Measurements from ENCODE around the gene MYZAP. TPM values are rescaled to one million over a fixed set of nuclear protein-coding genes. Genes with fewer than 3 reads are reported as not detected.

MYZAP gene
- total RNA-seq, 1 experiment from 2014 or later: 0.68 TPM

DNA sequence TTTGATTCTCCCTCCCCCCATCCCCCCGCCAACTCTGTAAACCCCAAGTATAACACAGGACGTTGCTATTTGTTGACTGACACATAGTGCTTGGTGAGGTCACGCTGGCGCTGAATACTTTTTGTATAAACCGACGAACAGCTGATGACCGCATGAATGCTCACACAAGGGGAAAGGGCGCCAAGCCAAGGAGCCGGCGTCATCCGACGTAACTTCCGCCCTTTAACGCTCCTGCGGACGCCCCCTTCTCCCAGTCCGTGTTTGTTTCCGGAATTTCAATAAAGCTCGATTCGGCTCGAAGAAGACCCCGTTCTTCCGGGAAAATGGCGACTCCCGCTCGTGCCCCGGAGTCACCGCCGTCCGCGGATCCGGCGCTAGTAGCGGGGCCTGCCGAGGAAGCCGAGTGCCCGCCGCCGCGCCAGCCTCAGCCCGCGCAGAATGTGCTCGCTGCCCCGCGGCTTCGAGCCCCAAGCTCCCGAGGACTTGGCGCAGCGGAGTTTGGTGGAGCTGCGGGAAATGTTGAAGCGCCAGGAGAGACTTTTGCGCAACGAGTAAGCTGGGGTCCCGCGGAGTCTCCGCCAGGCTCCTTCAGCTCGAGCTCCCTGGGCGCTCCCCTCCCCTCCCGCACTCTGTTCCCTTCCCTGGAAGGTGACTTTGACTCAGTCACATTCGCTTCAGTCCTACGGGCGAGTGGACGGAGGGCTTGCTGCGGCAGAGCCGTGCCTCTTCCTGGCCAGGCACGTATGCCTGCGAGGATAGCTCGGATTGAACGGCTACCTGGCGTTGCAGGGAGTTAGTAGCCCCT, 114.9 kb downstream of the MYZAP start, which contains the start of gene POLR2M (continued):
- TF ChIP-seq ATF6 (CRISPR knock-in tag; IDR thresholded peaks at IDR 0.05) (no peak), ZBTB21 (CRISPR knock-in tag; IDR thresholded peaks at IDR 0.05; ENCODE audit: borderline replicate concordance) (peak; percentile 67; the same call in 1 of the 2 replicates), SMAD3 (CRISPR knock-in tag; IDR thresholded peaks at IDR 0.05; ENCODE audit: borderline replicate concordance) (no peak; the same call in 1 of the 2 replicates), ZNF121 (CRISPR knock-in tag; IDR thresholded peaks at IDR 0.05) (no peak), ZNF396 (CRISPR knock-in tag; IDR thresholded peaks at IDR 0.05; ENCODE audit: borderline replicate concordance) (no peak), ESRRA (CRISPR knock-in tag; IDR thresholded peaks at IDR 0.05; ENCODE audit: borderline replicate concordance) (no peak; the same call in 1 of the 2 replicates), CREB1 (CRISPR knock-in tag; IDR thresholded peaks at IDR 0.05) (peak; percentile 89; the same call in 1 of the 2 replicates), RORB (CRISPR knock-in tag; IDR thresholded peaks at IDR 0.05) (no peak), NFATC4 (CRISPR knock-in tag; IDR thresholded peaks at IDR 0.05) (no peak), NR2C2 (CRISPR knock-in tag; IDR thresholded peaks at IDR 0.05) (0 out of 2 replicates have a peak, but pooled peaks have one; percentile 12), TEAD1 (CRISPR knock-in tag; IDR thresholded peaks at IDR 0.05) (peak; percentile 71), JAZF1 (CRISPR knock-in tag; IDR thresholded peaks at IDR 0.05) (no peak), ATF3 (CRISPR knock-in tag; conservative IDR thresholded peaks at IDR 0.05) (no peak), ZNF317 (CRISPR knock-in tag; IDR thresholded peaks at IDR 0.05; ENCODE audit: borderline replicate concordance, low read depth) (0 out of 2 replicates have a peak, but pooled peaks have one; percentile 40), ZNF416 (CRISPR knock-in tag; IDR thresholded peaks at IDR 0.05) (no peak)
- TF ChIP-seq, protein P1, sequence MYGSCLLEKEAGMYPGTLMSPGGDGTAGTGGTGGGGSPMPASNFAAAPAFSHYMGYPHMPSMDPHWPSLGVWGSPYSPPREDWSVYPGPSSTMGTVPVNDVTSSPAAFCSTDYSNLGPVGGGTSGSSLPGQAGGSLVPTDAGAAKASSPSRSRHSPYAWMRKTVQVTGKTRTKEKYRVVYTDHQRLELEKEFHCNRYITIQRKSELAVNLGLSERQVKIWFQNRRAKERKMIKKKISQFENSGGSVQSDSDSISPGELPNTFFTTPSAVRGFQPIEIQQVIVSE (CRISPR knock-in tag; IDR thresholded peaks at IDR 0.05; ENCODE audit: borderline replicate concordance): no peak
- TF ChIP-seq, protein P2, sequence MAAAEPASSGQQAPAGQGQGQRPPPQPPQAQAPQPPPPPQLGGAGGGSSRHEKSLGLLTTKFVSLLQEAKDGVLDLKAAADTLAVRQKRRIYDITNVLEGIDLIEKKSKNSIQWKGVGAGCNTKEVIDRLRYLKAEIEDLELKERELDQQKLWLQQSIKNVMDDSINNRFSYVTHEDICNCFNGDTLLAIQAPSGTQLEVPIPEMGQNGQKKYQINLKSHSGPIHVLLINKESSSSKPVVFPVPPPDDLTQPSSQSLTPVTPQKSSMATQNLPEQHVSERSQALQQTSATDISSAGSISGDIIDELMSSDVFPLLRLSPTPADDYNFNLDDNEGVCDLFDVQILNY (CRISPR knock-in tag; IDR thresholded peaks at IDR 0.05): peak; percentile 91

DNA sequence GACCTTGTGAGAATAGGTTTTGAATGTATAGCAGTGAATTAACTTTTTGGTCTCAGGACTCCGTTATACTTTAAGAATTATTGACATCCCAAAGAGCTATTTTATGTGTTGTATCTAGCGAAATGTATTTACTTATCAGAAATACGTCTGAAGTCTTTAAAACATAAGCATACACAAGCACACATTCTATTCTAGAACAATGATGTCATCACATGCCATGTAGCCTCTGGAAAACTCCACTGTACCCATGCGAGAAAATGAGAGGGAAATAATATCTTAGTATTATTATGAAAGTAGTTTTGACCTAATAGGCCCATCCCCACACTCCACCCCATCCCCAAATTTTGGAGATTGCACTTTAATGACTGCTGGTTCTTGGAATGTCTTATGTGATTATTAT, 116.3 kb downstream of the MYZAP start:
- Mint-ChIP-seq H3K36me3 (peaks cover 39% of the 10 kb centered on the region), H3K4me3 (peak overlapping the region; percentile 96), H3K9me3 (peaks cover 12% of the 10 kb centered on the region), H3K4me1 (peaks cover 10% of the 10 kb centered on the region), H3K27ac (no peak overlapping the region), H3K27me3 (ENCODE audit: low read depth) (peaks cover 29% of the 10 kb centered on the region)
- ATAC-seq (no peak), DNase-seq (ENCODE audit: low spot score) (no peak)
- ChIA-PET POLR2A (interaction anchor here (1.8 kb wide), 1 partner anchor 24 kb away, joined by 4 read pairs; no protein-coding TSS in a partner anchor), CTCF (interaction anchor here (1.4 to 2.5 kb wide), 6 partner anchors 24 to 401 kb away, joined by 3 to 9 read pairs (median 8); no protein-coding TSS in a partner anchor)
- no peak for TF ChIP-seq FOXP1 (CRISPR knock-in tag; IDR thresholded peaks at IDR 0.05; ENCODE audit: borderline replicate concordance)
- TF ChIP-seq PRRX2 (CRISPR knock-in tag; IDR thresholded peaks at IDR 0.05): no peak
- no peak for TF ChIP-seq SMAD4 (CRISPR knock-in tag; IDR thresholded peaks at IDR 0.05)
- TF ChIP-seq ELF4 (CRISPR knock-in tag; IDR thresholded peaks at IDR 0.05; ENCODE audit: low read depth): no peak
- TF ChIP-seq, protein P3, sequence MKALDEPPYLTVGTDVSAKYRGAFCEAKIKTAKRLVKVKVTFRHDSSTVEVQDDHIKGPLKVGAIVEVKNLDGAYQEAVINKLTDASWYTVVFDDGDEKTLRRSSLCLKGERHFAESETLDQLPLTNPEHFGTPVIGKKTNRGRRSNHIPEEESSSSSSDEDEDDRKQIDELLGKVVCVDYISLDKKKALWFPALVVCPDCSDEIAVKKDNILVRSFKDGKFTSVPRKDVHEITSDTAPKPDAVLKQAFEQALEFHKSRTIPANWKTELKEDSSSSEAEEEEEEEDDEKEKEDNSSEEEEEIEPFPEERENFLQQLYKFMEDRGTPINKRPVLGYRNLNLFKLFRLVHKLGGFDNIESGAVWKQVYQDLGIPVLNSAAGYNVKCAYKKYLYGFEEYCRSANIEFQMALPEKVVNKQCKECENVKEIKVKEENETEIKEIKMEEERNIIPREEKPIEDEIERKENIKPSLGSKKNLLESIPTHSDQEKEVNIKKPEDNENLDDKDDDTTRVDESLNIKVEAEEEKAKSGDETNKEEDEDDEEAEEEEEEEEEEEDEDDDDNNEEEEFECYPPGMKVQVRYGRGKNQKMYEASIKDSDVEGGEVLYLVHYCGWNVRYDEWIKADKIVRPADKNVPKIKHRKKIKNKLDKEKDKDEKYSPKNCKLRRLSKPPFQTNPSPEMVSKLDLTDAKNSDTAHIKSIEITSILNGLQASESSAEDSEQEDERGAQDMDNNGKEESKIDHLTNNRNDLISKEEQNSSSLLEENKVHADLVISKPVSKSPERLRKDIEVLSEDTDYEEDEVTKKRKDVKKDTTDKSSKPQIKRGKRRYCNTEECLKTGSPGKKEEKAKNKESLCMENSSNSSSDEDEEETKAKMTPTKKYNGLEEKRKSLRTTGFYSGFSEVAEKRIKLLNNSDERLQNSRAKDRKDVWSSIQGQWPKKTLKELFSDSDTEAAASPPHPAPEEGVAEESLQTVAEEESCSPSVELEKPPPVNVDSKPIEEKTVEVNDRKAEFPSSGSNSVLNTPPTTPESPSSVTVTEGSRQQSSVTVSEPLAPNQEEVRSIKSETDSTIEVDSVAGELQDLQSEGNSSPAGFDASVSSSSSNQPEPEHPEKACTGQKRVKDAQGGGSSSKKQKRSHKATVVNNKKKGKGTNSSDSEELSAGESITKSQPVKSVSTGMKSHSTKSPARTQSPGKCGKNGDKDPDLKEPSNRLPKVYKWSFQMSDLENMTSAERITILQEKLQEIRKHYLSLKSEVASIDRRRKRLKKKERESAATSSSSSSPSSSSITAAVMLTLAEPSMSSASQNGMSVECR (CRISPR knock-in tag; IDR thresholded peaks at IDR 0.05; ENCODE audit: borderline replicate concordance): no peak
- no peak for TF ChIP-seq HMGA2 (CRISPR knock-in tag; IDR thresholded peaks at IDR 0.05)
- no peak for TF ChIP-seq CBFB (CRISPR knock-in tag; IDR thresholded peaks at IDR 0.05; ENCODE audit: low read depth)
- TF ChIP-seq, protein P4, sequence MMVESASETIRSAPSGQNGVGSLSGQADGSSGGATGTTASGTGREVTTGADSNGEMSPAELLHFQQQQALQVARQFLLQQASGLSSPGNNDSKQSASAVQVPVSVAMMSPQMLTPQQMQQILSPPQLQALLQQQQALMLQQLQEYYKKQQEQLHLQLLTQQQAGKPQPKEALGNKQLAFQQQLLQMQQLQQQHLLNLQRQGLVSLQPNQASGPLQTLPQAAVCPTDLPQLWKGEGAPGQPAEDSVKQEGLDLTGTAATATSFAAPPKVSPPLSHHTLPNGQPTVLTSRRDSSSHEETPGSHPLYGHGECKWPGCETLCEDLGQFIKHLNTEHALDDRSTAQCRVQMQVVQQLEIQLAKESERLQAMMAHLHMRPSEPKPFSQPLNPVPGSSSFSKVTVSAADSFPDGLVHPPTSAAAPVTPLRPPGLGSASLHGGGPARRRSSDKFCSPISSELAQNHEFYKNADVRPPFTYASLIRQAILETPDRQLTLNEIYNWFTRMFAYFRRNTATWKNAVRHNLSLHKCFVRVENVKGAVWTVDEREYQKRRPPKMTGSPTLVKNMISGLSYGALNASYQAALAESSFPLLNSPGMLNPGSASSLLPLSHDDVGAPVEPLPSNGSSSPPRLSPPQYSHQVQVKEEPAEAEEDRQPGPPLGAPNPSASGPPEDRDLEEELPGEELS (CRISPR knock-in tag; IDR thresholded peaks at IDR 0.05): no peak
- no peak for TF ChIP-seq ZBTB21 (CRISPR knock-in tag; IDR thresholded peaks at IDR 0.05; ENCODE audit: borderline replicate concordance)
